ENCODE measurements around the gene KCNMB2.

DNA sequence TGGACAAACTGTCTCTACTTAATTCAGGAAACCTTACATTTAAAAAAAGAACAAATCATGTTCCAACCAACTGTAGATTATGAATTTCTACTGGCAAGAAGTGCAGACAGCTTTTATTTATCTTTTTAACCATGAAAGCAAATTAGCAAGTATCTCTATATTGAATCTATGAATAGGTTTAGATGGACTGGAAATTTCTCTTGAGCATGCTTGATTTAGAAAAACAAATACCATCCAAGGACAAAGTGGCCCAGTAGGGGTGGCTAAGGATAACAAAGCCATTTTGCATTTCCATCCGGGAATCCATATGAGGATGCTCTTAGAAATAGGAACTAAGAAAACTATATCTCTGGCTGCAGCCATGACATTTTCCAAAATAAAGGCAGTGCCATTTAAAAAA, 150.6 kb downstream of the KCNMB2 start:
- TF ChIP-seq, protein P1, sequence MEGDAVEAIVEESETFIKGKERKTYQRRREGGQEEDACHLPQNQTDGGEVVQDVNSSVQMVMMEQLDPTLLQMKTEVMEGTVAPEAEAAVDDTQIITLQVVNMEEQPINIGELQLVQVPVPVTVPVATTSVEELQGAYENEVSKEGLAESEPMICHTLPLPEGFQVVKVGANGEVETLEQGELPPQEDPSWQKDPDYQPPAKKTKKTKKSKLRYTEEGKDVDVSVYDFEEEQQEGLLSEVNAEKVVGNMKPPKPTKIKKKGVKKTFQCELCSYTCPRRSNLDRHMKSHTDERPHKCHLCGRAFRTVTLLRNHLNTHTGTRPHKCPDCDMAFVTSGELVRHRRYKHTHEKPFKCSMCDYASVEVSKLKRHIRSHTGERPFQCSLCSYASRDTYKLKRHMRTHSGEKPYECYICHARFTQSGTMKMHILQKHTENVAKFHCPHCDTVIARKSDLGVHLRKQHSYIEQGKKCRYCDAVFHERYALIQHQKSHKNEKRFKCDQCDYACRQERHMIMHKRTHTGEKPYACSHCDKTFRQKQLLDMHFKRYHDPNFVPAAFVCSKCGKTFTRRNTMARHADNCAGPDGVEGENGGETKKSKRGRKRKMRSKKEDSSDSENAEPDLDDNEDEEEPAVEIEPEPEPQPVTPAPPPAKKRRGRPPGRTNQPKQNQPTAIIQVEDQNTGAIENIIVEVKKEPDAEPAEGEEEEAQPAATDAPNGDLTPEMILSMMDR (IDR thresholded peaks at IDR 0.05; ENCODE audit: low read depth, low read length): no peak
- TF ChIP-seq EZH2phosphoT487 (IDR thresholded peaks at IDR 0.05; ENCODE audit: low read depth): no peak

Measured in OCI-LY3 (cell line).